Esophagus muscularis mucosa (tissue), 4 donors: ENCODE data around the gene NDUFAF5. TPM values are rescaled to one million over a fixed set of nuclear protein-coding genes. Genes with fewer than 3 reads are reported as not detected.

Experiments
- DNase-seq: peaks from one replicate; pipeline ENCODE4 v3.0.0-alpha.2; 2017; ENCODE audit errors: extremely low spot score
- H3K27ac ChIP-seq, 4 donors: fragments of 200-600 bp; sonication (generic); replicated peaks in 1 of 4; 1 replicate in 3 of 4; 2 replicates in 1 of 4; pipeline ENCODE4 v1.5.1; 2016 to 2019; ENCODE audit warnings: mild to moderate bottlenecking in 1 of 4
- H3K27me3 ChIP-seq, 4 donors: fragments of 200-600 bp; sonication (generic); one replicate each; pipeline versions ENCODE4 v1.5.1 to v1.6.0; 2016 to 2019
- H3K36me3 ChIP-seq, 4 donors: fragments of 200-600 bp; sonication (generic); one replicate each; pipeline ENCODE4 v1.5.1; 2016 to 2019
- H3K4me1 ChIP-seq, 4 donors: fragments of 200-600 bp; sonication (generic); one replicate each; pipeline ENCODE4 v1.5.1; 2016 to 2019
- H3K4me3 ChIP-seq, 4 donors: fragments of 200-600 bp; sonication (generic); 1 replicate in 2 of 4; 2 replicates in 2 of 4; pipeline ENCODE4 v1.5.1; 2016 to 2019; ENCODE audit warnings: mild to moderate bottlenecking in 4 of 4, moderate library complexity in 1 of 4
- H3K9me3 ChIP-seq, 4 donors: fragments of 200-600 bp; sonication (generic); 1 replicate in 3 of 4; 2 replicates in 1 of 4; pipeline ENCODE4 v1.5.1; 2016 to 2019
- EP300 ChIP-seq: sonication (generic); formaldehyde crosslinking; IDR thresholded peaks from one replicate; pipeline ENCODE4 v1.6.1; 2017; ENCODE audit warnings: antibody characterized with exemption
- POLR2A ChIP-seq: fragments of 450-650 bp; IDR thresholded peaks from one replicate; pipeline ENCODE4 v1.6.1; 2017; ENCODE audit warnings: antibody characterized with exemption, moderate library complexity, mild to moderate bottlenecking, low read depth
- POLR2AphosphoS5 ChIP-seq, 2 donors: sonication (generic); formaldehyde crosslinking; IDR thresholded peaks; one replicate each; pipeline ENCODE4 v1.6.1; 2017; ENCODE audit warnings: antibody characterized with exemption in 2 of 2
- WGBS: methylation state at CpG from one replicate; pipeline ENCODE4 v1.1.5; 2018; 5-methylcytosine and 5-hydroxymethylcytosine counted together
- intact Hi-C: fragments of 100-400 bp; cut with DNase I; formaldehyde crosslinking; loops from one replicate; pipeline ENCODE4 v1.15.1; 2023
- total RNA-seq, 4 donors: library from RNA; depleted of rRNA; stranded (reverse); fragments of >200 nt; gene quantifications; one replicate each; pipeline versions ENCODE4 v1.1.0 to v1.2.1, GENCODE V29; 2016
- TF ChIP-seq, protein P1 (sequence below), 3 experiments: fragments of 200-600 bp in 2 of 3; fragments of 450-650 bp in 1 of 3; sonication (generic) in 2 of 3; IDR thresholded peaks; one replicate each; pipeline ENCODE4 v1.5.1; 2017 to 2019; ENCODE audit warnings: antibody characterized with exemption in 3 of 3, mild to moderate bottlenecking in 2 of 3, moderate library complexity in 1 of 3

The NDUFAF5 gene
- total RNA-seq, 4 donors from 2014 or later, result 11.9 to 23.3 (median 19.1) TPM

DNA sequence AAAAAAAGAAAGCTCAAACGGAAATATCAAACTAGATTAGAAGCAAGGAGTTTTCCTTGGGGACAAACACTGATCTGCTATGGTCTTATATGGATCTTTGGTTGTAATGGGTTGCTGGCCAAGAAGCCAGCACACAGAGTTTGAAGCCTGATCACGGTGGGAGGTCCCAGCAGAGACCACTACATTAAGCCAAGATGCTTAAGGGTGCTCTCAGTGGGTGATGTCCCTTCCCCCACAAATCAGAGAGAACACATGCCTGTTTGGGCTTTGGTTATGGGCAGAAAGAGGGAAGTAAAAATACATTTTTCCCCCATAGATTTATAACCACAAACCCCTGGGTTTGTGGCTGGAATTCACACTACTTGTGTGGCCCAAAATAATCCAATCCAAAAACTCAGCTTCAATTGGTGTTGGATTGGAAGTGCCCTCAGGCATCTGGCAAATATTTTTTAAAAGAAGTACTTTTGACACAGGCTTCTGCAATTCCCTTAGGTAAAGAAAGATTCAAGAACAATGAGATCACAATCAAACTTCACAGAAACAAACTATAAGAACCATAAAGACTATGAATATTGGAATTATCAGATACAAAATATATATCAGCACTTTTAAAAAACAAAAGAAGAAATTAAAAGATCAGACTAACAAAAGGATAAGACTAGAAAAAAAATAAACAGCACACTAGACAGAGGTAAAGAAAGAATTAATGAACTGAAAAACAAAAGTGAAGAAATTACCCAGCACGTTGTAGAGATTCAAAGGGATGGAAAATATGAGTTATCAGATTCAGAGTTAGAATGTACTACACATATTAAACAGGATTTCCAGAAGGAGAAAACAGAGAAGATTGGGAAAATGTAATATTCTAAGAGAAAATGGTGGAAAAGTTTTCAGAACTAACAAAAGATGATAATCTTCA is 44.8 kb upstream of the NDUFAF5 start:
- WGBS, result 80% methylated on average over 3 of the region's 3 CpGs
- Histone ChIP-seq H3K9me3 (peaks cover 0 to 11% (median 4%) of the 10 kb centered on the region in 4 donors), H3K4me3 (no peak overlapping the region), H3K36me3 (peaks cover 0 to 18% (median 6%) of the 10 kb centered on the region in 4 donors), H3K4me1 (peaks cover 9 to 48% (median 37%) of the 10 kb centered on the region in 4 donors), H3K27me3 (no peaks in the 10 kb centered on the region), H3K27ac (peak overlapping the region; percentile 40 to 83 (median 80))
- TF ChIP-seq POLR2AphosphoS5 (IDR thresholded peaks at IDR 0.05) (no peak), POLR2A (no peak), EP300 (no peak)
- TF ChIP-seq, protein P1, sequence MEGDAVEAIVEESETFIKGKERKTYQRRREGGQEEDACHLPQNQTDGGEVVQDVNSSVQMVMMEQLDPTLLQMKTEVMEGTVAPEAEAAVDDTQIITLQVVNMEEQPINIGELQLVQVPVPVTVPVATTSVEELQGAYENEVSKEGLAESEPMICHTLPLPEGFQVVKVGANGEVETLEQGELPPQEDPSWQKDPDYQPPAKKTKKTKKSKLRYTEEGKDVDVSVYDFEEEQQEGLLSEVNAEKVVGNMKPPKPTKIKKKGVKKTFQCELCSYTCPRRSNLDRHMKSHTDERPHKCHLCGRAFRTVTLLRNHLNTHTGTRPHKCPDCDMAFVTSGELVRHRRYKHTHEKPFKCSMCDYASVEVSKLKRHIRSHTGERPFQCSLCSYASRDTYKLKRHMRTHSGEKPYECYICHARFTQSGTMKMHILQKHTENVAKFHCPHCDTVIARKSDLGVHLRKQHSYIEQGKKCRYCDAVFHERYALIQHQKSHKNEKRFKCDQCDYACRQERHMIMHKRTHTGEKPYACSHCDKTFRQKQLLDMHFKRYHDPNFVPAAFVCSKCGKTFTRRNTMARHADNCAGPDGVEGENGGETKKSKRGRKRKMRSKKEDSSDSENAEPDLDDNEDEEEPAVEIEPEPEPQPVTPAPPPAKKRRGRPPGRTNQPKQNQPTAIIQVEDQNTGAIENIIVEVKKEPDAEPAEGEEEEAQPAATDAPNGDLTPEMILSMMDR (IDR thresholded peaks at IDR 0.05), result no peak
- DNase-seq, result no peak
- intact Hi-C loops, result no loop called here

DNA sequence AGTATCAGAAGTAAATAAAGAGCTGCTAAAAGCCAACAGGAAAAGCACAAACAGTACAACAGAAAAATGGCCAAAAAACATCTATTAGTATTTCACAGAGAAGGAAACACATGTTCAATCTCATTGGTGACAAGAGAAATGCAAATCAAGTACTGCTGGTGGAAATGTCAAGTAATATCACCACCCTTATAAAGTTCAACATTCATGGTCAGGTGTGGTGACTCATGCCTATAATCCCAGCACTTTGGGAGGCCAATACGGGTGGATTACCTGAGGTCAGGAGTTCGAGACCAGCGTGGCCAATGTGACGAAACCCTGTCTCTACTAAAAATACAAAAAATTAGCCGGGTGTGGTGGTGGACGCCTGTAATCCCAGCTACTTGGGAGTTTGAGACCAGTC is 42.9 kb upstream of the NDUFAF5 start:
- intact Hi-C loops, result no loop called here
- TF ChIP-seq, protein P1 (IDR thresholded peaks at IDR 0.05), result no peak
- TF ChIP-seq EP300 (no peak), POLR2AphosphoS5 (IDR thresholded peaks at IDR 0.05) (no peak), POLR2A (no peak)
- 78% methylated on average over 6 of the region's 6 CpGs for WGBS
- Histone ChIP-seq H3K9me3 (peaks cover 0 to 11% (median 4%) of the 10 kb centered on the region in 4 donors), H3K27ac (no peak overlapping the region), H3K4me1 (peaks cover 9 to 31% (median 19%) of the 10 kb centered on the region in 4 donors), H3K27me3 (no peaks in the 10 kb centered on the region), H3K36me3 (peaks cover 0 to 18% (median 6%) of the 10 kb centered on the region in 4 donors), H3K4me3 (no peak overlapping the region)
- DNase-seq, result no peak

DNA sequence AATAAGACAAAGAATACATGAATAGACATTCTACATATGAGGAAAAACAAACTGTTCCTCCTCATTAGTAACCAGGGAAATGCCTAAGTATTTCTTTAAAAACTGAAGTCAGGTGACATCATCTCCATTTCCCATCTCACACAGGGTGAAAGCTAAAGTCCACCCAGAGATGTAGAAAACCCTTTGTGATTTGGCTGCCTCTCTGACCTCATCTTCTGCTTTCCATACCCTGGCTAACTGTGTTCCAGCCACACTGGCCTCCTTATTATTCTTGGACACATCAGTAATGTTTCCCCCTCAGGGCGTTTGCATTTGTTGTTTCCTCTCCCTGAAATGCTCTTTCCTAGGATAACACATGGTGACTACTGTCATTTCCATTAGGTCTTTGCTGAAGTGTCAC is 40.5 kb upstream of the NDUFAF5 start:
- no peak overlapping the region for H3K27ac ChIP-seq
- intact Hi-C loops, result no loop called here
- H3K9me3 ChIP-seq, result peaks cover 0 to 11% (median 4%) of the 10 kb centered on the region in 4 donors
- peaks cover 0 to 6% (median 2%) of the 10 kb centered on the region in 4 donors for H3K4me1 ChIP-seq
- DNase-seq, result no peak
- peaks cover 0 to 18% (median 6%) of the 10 kb centered on the region in 4 donors for H3K36me3 ChIP-seq
- TF ChIP-seq EP300 (no peak), POLR2AphosphoS5 (IDR thresholded peaks at IDR 0.05) (no peak), POLR2A (no peak)
- TF ChIP-seq, protein P1 (IDR thresholded peaks at IDR 0.05), result no peak
- H3K4me3 ChIP-seq, result no peak overlapping the region
- H3K27me3 ChIP-seq, result no peaks in the 10 kb centered on the region
- 88% methylated on average over 1 of the region's 1 CpG for WGBS

DNA sequence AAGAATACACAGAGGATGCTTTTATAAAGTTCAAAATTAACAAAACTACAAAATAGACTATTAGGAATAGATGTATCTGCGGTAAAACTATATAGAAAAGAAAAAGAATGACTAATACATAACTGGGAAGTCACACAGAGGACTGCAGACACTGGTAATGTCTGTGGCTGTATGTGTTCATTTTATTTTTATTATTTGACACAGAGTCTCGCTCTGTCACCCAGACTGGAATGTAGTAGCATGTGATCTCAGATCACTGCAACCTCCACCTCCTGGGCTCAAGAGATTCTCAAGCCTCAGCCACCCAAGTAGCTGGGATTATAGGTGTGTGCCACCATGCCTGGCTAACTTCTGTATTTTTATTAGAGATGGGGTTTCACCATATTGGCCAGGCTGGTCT is 39.0 kb upstream of the NDUFAF5 start:
- 74% methylated on average over 2 of the region's 2 CpGs for WGBS
- Histone ChIP-seq H3K4me1 (no peaks in the 10 kb centered on the region), H3K9me3 (peaks cover 0 to 5% (median under 1%) of the 10 kb centered on the region in 4 donors), H3K4me3 (no peak overlapping the region), H3K27me3 (no peaks in the 10 kb centered on the region), H3K27ac (no peak overlapping the region), H3K36me3 (peaks cover 0 to 22% (median 12%) of the 10 kb centered on the region in 4 donors)
- intact Hi-C loops, result no loop called here
- TF ChIP-seq, protein P1 (IDR thresholded peaks at IDR 0.05), result no peak
- TF ChIP-seq EP300, result no peak
- no peak for DNase-seq
